Activated CD4-positive, alpha-beta T cell treated with anti-CD3 and anti-CD28 coated beads, Interleukin-2, amount 50 U/mL, for 4 hours (primary cell): ENCODE results near the gene TMEM60.
"Not testable (repeated sequence)": the region's sequence is repeated elsewhere in the genome, so short reads cannot be mapped to it uniquely, and the experiment has no call there.

ENCODE experiments used
- DNase-seq, 2 experiments: peaks; one replicate each; pipeline ENCODE4 v3.0.0-alpha.2; 2020

Gene TMEM60

DNA sequence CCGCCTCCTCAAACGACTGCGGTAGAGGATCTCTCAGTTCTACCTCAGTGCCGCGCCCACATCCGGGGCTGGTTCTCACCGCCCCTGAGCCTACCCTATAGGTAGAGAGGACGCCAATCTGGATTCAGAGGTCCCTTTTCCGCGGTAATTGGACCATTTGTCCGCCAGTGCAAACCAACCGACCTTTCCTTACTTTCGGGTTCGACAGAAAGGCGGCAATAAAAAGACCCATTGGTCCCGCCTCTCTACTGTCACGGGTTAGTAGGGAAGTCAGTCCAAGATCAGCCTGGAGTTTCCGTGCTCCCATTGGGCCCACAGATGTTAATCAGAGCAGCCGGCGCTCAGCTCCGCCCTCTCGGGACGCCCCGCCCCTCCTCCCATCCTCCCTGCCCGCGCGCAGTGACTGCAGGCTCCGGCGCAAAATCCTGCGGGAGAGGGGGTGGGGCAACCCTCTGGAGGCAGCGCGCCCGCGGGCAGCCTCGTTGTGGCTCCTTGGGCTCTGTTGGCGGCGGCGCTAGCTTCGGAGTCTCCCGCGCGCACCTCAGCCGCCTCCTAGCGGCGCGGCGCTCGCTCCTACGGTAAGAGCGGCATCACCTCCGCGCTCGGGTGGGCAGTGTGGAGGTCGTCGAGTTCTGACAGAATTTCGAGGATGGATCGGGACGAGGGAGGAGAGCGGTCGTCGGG, at the start of gene TMEM60, which contains the start of gene PHTF2:
TSS of gene TMEM60 (minus strand) at position 41 of the 684 bp plus-strand sequence. CDS start 4,061 bp downstream, outside the sequence.
TSS of gene PHTF2 (plus strand) at position 380 of the 684 bp plus-strand sequence.
- DNase-seq, result peak; percentile 88 to 90

GRCh38 chr7:77846317-77847092, 48.3 kb upstream of the TMEM60 start:
- DNase-seq, result no peak

DNA sequence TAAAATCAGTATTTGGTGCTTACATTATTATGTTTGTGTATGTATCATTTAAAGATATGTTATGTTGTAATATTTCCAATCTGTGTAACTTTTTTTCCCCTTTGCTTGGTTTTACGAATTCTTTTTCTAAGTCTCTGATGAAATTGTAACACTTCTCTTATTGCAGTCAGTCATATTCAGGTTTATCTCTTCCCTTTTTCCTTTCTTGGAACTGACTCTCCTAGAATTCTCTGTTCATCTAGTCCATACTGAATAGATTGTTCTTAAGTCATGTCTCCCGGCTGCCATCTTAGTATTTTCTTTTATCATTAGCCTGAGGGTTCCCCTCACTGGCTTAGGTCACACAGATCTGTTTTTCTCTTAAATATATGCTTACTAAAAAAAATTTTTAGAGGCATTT, 45.0 kb upstream of the TMEM60 start:
- no peak for DNase-seq

GRCh38 chr7:77839919-77840318, 41.7 kb upstream of the TMEM60 start:
- DNase-seq, result no peak

- no peak for DNase-seq
These were observed 40.8 kb upstream of the TMEM60 start for GRCh38 chr7:77838929-77839491.

GRCh38 chr7:77837966-77838365, 39.7 kb upstream of the TMEM60 start:
- no peak for DNase-seq

DNA sequence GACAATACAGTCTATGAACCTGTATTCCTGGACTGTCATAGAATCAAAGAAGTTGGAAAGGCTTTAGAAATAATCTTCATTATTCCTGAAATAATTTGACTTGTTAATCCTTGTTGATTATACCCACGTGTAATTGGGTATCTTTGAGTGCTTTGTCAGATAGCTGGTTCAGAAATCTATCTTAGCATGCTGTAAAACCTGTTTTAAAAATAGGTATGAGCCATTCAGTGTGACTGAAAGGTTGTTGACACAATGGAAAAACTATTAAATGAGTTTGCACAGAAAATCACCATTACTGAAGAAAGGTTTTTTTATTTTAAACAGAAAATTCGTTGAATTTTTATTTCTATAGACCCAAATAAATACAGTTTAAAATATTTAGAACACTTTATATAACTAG, 39.0 kb upstream of the TMEM60 start:
- no peak for DNase-seq

GRCh38 chr7:77836425-77836824, 38.2 kb upstream of the TMEM60 start:
- not testable (repeated sequence) for DNase-seq

DNA sequence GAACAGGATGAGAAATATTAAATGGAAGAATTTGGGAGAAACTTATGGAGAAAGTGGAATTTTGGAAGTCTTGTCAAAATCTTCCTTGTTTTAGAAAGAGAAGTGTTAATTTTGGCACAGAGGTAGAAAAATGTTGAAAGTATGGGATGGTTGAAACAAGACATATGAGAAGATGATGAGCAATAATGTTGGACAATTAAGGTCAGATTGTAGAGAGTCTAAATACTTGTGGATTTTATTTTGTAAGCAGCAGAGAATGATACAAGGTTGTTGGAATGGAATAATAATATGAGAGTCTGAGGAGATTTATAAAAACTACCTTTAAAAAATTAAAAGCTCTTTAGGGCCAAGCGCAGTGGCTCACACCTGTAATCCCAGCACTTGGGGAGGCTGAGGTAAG, 34.9 kb upstream of the TMEM60 start:
- DNase-seq, result no peak

GRCh38 chr7:77831953-77832352, 33.7 kb upstream of the TMEM60 start:
- no peak for DNase-seq

GRCh38 chr7:77831481-77831880, 33.2 kb upstream of the TMEM60 start:
- DNase-seq, result peak in 1 of 2 experiments; percentile 9

- no peak for DNase-seq
These were observed 32.6 kb upstream of the TMEM60 start for GRCh38 chr7:77830649-77831355.

DNA sequence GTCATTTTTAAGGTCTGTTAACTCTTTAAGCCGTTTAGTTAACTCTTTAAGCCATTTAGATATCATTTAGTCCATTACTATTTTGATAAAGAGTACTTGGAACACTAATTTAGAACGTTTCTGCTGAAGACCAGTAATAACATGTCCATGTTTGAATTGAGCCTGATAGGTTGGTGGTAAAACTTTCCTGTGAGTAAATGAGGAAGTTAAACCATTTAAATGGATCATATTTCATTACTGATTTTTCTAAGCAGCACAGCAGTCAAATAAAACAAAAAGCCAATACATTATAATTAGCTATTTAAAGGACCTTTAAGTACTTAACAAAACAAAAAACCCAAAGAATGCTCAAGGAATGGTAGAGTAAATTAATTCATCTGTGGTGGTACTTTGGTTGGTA, 29.8 kb upstream of the TMEM60 start:
- DNase-seq, result no peak

DNA sequence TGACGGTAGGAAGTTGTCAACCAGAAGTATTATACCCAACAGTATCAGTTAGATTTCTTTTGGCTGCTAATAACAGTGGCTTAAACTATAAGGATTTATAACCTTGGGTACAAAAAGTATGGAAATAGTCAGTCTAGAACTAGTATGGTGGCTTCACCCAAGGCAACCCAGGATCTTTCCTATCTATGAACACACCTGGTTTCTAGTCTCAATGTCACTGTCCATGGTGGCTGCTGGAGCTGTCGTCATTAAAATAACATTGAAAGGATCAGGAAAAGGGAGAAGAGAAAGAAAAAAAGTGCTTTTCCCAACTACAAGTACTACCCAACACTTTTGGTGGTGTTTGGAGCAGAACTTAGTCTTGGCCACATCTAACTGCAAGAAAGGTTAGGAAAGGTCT, 28.1 kb upstream of the TMEM60 start:
- DNase-seq, result no peak

GRCh38 chr7:77825131-77825530, 26.9 kb upstream of the TMEM60 start:
- DNase-seq, result no peak

GRCh38 chr7:77824636-77825035, 26.4 kb upstream of the TMEM60 start:
- no peak for DNase-seq

- no peak for DNase-seq
These were observed 25.6 kb upstream of the TMEM60 start for GRCh38 chr7:77823787-77824186.

- no peak for DNase-seq
These were observed 24.0 kb upstream of the TMEM60 start for GRCh38 chr7:77822269-77822668.

DNA sequence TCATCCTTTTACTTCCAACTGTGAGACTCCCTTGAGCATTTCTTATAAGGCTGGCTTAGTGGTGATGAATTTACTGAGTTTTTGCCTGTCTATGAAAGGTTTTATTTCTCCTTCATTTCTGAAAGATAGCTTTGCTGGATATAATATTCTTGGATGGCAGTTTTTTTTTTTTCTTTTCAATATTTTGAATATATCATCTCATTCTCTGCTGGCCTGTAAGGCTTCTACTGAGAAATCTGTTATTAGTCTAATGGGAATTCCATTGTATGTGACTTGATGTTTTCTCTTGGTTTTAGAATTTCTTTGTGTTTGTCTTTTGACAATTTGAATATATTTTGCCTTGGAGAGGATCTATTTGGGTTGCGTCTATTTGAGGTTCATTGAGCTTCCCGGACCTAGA, 22.7 kb upstream of the TMEM60 start:
- DNase-seq, result no peak

GRCh38 chr7:77819021-77819420, 20.8 kb upstream of the TMEM60 start:
- DNase-seq, result no peak

DNA sequence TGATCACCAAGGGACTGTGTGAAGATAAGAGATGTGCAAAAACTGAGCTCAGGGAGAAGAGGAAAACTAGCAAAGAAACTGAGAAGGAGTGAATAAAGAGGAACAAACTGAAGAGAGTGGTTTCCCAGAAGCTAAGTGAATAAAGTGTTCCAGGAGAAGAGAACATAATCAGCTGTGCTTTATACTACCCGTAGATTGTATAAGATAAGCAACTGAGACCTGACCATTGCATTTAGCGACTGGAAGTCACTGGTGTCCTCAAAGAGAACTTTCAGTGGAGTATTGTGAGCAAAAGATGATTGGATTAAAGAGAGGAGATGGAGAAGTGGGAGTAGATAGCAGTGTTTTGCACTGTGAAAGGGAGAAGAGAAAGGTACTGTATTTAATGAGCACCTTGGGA, 14.9 kb upstream of the TMEM60 start:
- no peak for DNase-seq

GRCh38 chr7:77812290-77812685, 14.1 kb upstream of the TMEM60 start:
- no peak for DNase-seq

- DNase-seq, result no peak
These were observed 13.5 kb upstream of the TMEM60 start for GRCh38 chr7:77811516-77812289.
